Naive thymus-derived CD4-positive, alpha-beta T cell (primary cell): ENCODE results near the gene CASP9. TPM values are rescaled to one million over a fixed set of nuclear protein-coding genes. Genes with fewer than 3 reads are reported as not detected.
"Not testable (repeated sequence)": the region's sequence is repeated elsewhere in the genome, so short reads cannot be mapped to it uniquely, and the experiment has no call there.

Experiments
- ATAC-seq: fragments of 150-1000 bp; cut with Tn5 transposase; 2 replicates; pipeline ENCODE4 v1.10.0; 2021; ENCODE audit warnings: mild to moderate bottlenecking, moderate library complexity
- CTCF ChIA-PET: fragments of 350-600 bp; sonication (Branson Sonifier 250); formaldehyde crosslinking; loops from one replicate; lab custom pipeline; 2021; ENCODE audit warnings: antibody characterized with exemption; lab: Charles Lee
- POLR2A ChIA-PET: fragments of 350-600 bp; sonication (Branson Sonifier 250); formaldehyde crosslinking; loops from one replicate; lab custom pipeline; 2021; ENCODE audit warnings: antibody characterized with exemption, inconsistent platforms; lab: Charles Lee
- DNase-seq, 9 donors: peaks; one replicate each; pipeline versions ENCODE4 v3.0.0 to v3.0.0-alpha.2; 2020 to 2022; ENCODE audit warnings: mixed read lengths in 1 of 9
- H3K27ac ChIP-seq: one replicate; pipeline ENCODE4 v1.7.0; 2013; ENCODE audit warnings: mild to moderate bottlenecking, low read depth, low read length, moderate library complexity
- H3K27me3 ChIP-seq, 2 donors: one replicate each; pipeline ENCODE4 v1.7.0; 2013; ENCODE audit warnings: low read length in 2 of 2, mild to moderate bottlenecking in 2 of 2, moderate library complexity in 2 of 2; ENCODE audit not compliant: control insufficient read depth in 2 of 2, insufficient read depth in 2 of 2
- H3K36me3 ChIP-seq, 3 experiments: 1 replicate in 2 of 3; 2 replicates in 1 of 3; pipeline ENCODE4 v1.7.0; 2013; ENCODE audit warnings: low read length in 3 of 3, mild to moderate bottlenecking in 3 of 3, moderate library complexity in 1 of 3; ENCODE audit not compliant: insufficient read depth in 3 of 3, control insufficient read depth in 2 of 3
- H3K4me1 ChIP-seq, 2 donors: one replicate each; pipeline ENCODE4 v1.7.0; 2013; ENCODE audit warnings: low read length in 2 of 2, mild to moderate bottlenecking in 2 of 2, moderate library complexity in 1 of 2; ENCODE audit not compliant: control insufficient read depth in 2 of 2, insufficient read depth in 2 of 2
- H3K4me3 ChIP-seq: 2 replicates; pipeline ENCODE4 v1.7.0; 2013; ENCODE audit warnings: mild to moderate bottlenecking, low read length
- H3K9me3 ChIP-seq, 3 experiments: 1 replicate in 2 of 3; 2 replicates in 1 of 3; pipeline ENCODE4 v1.7.0; 2013; ENCODE audit warnings: low read length in 3 of 3; ENCODE audit not compliant: control insufficient read depth in 2 of 3
- H3K27ac Mint-ChIP-seq, 9 donors: one replicate each; pipeline ENCODE4 v1.8.0; 2020 to 2022; ENCODE audit warnings: mixed read lengths in 9 of 9, mild to moderate bottlenecking in 8 of 9, moderate library complexity in 5 of 9, inconsistent platforms in 2 of 9
- H3K27me3 Mint-ChIP-seq, 5 donors: one replicate each; pipeline ENCODE4 v1.8.0; 2021 to 2022; ENCODE audit warnings: mixed read lengths in 5 of 5, mild to moderate bottlenecking in 1 of 5
- H3K36me3 Mint-ChIP-seq, 5 donors: one replicate each; pipeline ENCODE4 v1.8.0; 2020 to 2022; ENCODE audit warnings: mixed read lengths in 5 of 5, mild to moderate bottlenecking in 3 of 5, inconsistent platforms in 1 of 5
- H3K4me1 Mint-ChIP-seq, 7 donors: one replicate each; pipeline ENCODE4 v1.8.0; 2020 to 2022; ENCODE audit warnings: mixed read lengths in 7 of 7, mild to moderate bottlenecking in 3 of 7, inconsistent platforms in 1 of 7
- H3K4me3 Mint-ChIP-seq, 10 donors: one replicate each; pipeline ENCODE4 v1.8.0; 2020 to 2022; ENCODE audit warnings: mild to moderate bottlenecking in 10 of 10, mixed read lengths in 10 of 10, moderate library complexity in 6 of 10, inconsistent platforms in 2 of 10
- H3K9me3 Mint-ChIP-seq, 11 donors: one replicate each; pipeline ENCODE4 v1.8.0; 2020 to 2022; ENCODE audit warnings: mixed read lengths in 11 of 11, mild to moderate bottlenecking in 4 of 11, inconsistent platforms in 1 of 11, moderate library complexity in 1 of 11
- intact Hi-C, 2 donors: fragments of 100-400 bp; cut with micrococcal nuclease; formaldehyde crosslinking; loops; one replicate each; pipeline ENCODE4 v1.15.1; 2023
- polyA plus RNA-seq, 2 donors: library from polyadenylated mRNA; unstranded; fragments of 300-500 nt; fragmentation: Illumina TruSeq; gene quantifications; one replicate each; pipeline ENCODE4 v1.2.3, GENCODE V29; 2021
- total RNA-seq, 6 experiments: library from RNA in 5 of 6; stranded (reverse) in 5 of 6; gene quantifications; 1 replicate in 5 of 6; 2 replicates in 1 of 6; pipeline ENCODE4 v1.2.3 and lab custom pipeline; 2021 to 2026

CASP9 gene
- total and polyA plus RNA-seq, 7 experiments from 2014 or later: 9.0 to 22.2 (median 15.2) TPM

DNA sequence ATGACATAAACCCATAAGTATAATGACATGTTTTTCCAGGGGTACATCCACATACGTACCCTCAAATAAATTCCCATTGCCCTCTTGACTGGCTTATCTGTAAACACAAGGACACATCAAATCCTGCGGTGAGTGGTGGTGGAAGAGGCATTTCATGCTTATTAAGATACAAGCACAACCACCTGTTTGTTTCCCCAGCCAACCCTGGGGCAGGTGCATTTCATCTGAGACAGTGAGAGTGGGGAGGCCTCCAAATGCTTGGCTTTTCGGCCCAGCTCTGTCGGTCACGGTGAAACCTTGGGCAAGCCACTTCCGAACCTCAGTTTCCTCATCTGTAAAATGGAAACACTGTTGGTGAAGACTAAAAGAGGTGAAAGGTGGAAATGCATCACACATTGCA is 39.6 kb downstream of the CASP9 start:
- intact Hi-C loops, H3K27me3 ChIP-seq, POLR2A ChIA-PET, H3K27me3 Mint-ChIP-seq, H3K4me3 Mint-ChIP-seq, H3K9me3 ChIP-seq, H3K9me3 Mint-ChIP-seq, CTCF ChIA-PET, DNase-seq, H3K4me3 ChIP-seq, ATAC-seq, H3K27ac Mint-ChIP-seq, H3K4me1 ChIP-seq, H3K27ac ChIP-seq, H3K36me3 ChIP-seq, H3K4me1 Mint-ChIP-seq: not testable (repeated sequence)
- H3K36me3 Mint-ChIP-seq: peaks cover 0 to 35% (median 21%) of the 10 kb centered on the region in 5 donors

- ATAC-seq (no peak), DNase-seq (no peak)
- peaks cover 0 to 31% (median 18%) of the 10 kb centered on the region in 5 donors for H3K36me3 Mint-ChIP-seq
- no peaks in the 10 kb centered on the region for H3K4me1 ChIP-seq
- H3K4me3 Mint-ChIP-seq: no peak overlapping the region
- H3K27me3 ChIP-seq: no peaks in the 10 kb centered on the region
- intact Hi-C loops: no loop called here
- H3K36me3 ChIP-seq: peaks cover 0 to 6% (median 0%) of the 10 kb centered on the region in 3 experiments
- POLR2A ChIA-PET: no interaction called here
- no peaks in the 10 kb centered on the region for H3K9me3 Mint-ChIP-seq
- no peak overlapping the region for H3K27ac ChIP-seq
- no peaks in the 10 kb centered on the region for H3K4me1 Mint-ChIP-seq
- no peaks in the 10 kb centered on the region for H3K27me3 Mint-ChIP-seq
- H3K4me3 ChIP-seq: no peak overlapping the region
- CTCF ChIA-PET: no interaction called here
- H3K9me3 ChIP-seq: no peaks in the 10 kb centered on the region
- H3K27ac Mint-ChIP-seq: no peak overlapping the region
Observed at GRCh38 chr1:15483971-15484370, 40.0 kb downstream of the CASP9 start.

DNA sequence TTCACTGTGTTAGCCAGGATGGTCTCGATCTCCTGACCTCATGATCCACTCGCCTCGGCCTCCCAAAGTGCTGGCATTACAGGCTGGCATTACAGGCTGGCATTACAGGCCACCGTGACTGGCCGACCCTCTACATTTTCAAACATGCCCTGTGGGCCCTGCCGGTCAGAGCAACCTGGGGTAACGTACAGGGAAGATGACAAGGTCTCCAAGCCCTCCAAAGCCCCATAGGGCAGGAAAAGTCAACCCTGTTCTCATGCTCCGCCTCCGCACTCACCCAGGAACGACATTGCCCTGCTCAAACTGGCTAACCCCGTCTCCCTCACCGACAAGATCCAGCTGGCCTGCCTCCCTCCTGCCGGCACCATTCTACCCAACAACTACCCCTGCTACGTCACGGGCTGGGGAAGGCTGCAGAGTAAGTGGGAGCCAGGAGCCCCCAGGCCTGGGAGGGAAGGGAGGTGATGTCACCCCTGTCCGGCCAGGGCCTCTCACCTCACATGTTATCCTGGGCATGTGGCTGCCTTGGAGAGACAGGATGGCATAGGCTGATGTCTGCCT is 41.0 kb downstream of the CASP9 start:
- H3K27ac ChIP-seq, POLR2A ChIA-PET: not testable (repeated sequence)

GRCh38 chr1:15482455-15482854 is 41.6 kb downstream of the CASP9 start:
- H3K27ac ChIP-seq, POLR2A ChIA-PET, H3K4me1 ChIP-seq, H3K9me3 Mint-ChIP-seq, H3K36me3 ChIP-seq, intact Hi-C loops, H3K4me3 Mint-ChIP-seq, H3K9me3 ChIP-seq, H3K4me3 ChIP-seq, H3K27me3 Mint-ChIP-seq, CTCF ChIA-PET, H3K27me3 ChIP-seq, H3K4me1 Mint-ChIP-seq, DNase-seq, ATAC-seq, H3K27ac Mint-ChIP-seq: not testable (repeated sequence)
- peaks cover 0 to 25% (median 14%) of the 10 kb centered on the region in 5 donors for H3K36me3 Mint-ChIP-seq

More for the DNA sequence above, 41.0 kb downstream of the CASP9 start:
- H3K9me3 ChIP-seq, H3K4me3 Mint-ChIP-seq, intact Hi-C loops, H3K27ac Mint-ChIP-seq, H3K4me3 ChIP-seq, H3K27me3 ChIP-seq, CTCF ChIA-PET, H3K4me1 Mint-ChIP-seq, H3K27me3 Mint-ChIP-seq, H3K36me3 ChIP-seq, H3K9me3 Mint-ChIP-seq, ATAC-seq, H3K4me1 ChIP-seq, DNase-seq: not testable (repeated sequence)
- H3K36me3 Mint-ChIP-seq: peaks cover 0 to 25% (median 14%) of the 10 kb centered on the region in 5 donors

DNA sequence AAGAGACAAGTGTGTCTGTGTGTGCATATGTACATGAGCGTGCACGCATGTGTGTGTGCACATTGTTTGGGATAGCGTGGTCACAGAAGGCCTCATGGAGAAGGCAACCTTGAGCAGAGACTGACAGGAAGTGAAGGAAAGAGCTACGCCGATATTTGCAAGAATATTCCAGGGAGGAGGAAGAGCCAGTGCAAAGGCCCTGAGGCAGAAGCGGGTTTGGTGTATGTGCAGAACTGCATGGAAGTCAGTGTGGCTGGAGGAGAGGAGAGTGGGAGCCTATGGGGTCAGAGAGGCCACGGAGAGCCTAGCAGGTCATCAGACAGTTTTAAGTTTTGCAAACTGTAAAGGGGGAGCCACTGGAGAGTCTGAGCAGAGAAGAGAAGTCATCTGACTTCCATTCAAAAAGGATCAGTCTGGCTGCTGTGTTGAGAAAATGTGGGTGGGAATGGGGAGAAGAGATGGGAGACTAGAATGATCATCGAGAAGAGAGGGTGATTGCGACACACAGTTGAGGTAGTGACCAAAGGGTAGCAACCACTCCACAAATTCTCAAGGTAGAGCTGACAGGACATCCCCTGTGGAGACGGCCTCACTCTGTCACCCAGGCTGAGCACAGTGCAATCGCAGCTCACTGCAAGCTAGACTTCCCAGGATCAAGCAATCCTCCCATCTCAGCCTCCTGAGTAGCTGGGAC is 44.2 kb downstream of the CASP9 start:
- no peak overlapping the region for H3K4me3 ChIP-seq
- H3K27me3 ChIP-seq: no peaks in the 10 kb centered on the region
- peaks cover 0 to 4% (median 0%) of the 10 kb centered on the region in 5 donors for H3K36me3 Mint-ChIP-seq
- ATAC-seq: no peak
- H3K27ac Mint-ChIP-seq: no peak overlapping the region
- no peaks in the 10 kb centered on the region for H3K9me3 Mint-ChIP-seq
- no peaks in the 10 kb centered on the region for H3K9me3 ChIP-seq
- ChIA-PET CTCF (no interaction called here), POLR2A (no interaction called here)
- no peak for DNase-seq
- no peak overlapping the region for H3K27ac ChIP-seq
- no peaks in the 10 kb centered on the region for H3K36me3 ChIP-seq
- no peaks in the 10 kb centered on the region for H3K4me1 ChIP-seq
- intact Hi-C loops: no loop called here
- H3K27me3 Mint-ChIP-seq: no peaks in the 10 kb centered on the region
- H3K4me3 Mint-ChIP-seq: no peak overlapping the region
- H3K4me1 Mint-ChIP-seq: peaks cover 0 to under 1% (median 0%) of the 10 kb centered on the region in 7 donors

GRCh38 chr1:15477646-15478212 is 46.3 kb downstream of the CASP9 start:
- no peaks in the 10 kb centered on the region for H3K4me1 ChIP-seq
- H3K27me3 Mint-ChIP-seq: no peaks in the 10 kb centered on the region
- H3K36me3 ChIP-seq: no peaks in the 10 kb centered on the region
- ATAC-seq: no peak
- no peak overlapping the region for H3K27ac Mint-ChIP-seq
- CTCF ChIA-PET: no interaction called here
- no peak for DNase-seq
- H3K9me3 Mint-ChIP-seq: no peaks in the 10 kb centered on the region
- POLR2A ChIA-PET: no interaction called here
- no peaks in the 10 kb centered on the region for H3K9me3 ChIP-seq
- H3K27ac ChIP-seq: no peak overlapping the region
- no peaks in the 10 kb centered on the region for H3K27me3 ChIP-seq
- peaks cover 0 to 1% (median 0%) of the 10 kb centered on the region in 7 donors for H3K4me1 Mint-ChIP-seq
- intact Hi-C loops: no loop called here
- no peak overlapping the region for H3K4me3 ChIP-seq
- no peak overlapping the region for H3K4me3 Mint-ChIP-seq
- no peaks in the 10 kb centered on the region for H3K36me3 Mint-ChIP-seq

- Mint-ChIP-seq H3K36me3 (no peaks in the 10 kb centered on the region), H3K4me1 (peaks cover 0 to 1% (median 0%) of the 10 kb centered on the region in 7 donors), H3K27ac (no peak overlapping the region), H3K27me3 (no peaks in the 10 kb centered on the region), H3K4me3 (no peak overlapping the region), H3K9me3 (no peaks in the 10 kb centered on the region)
- no peaks in the 10 kb centered on the region for H3K9me3 ChIP-seq
- ATAC-seq (no peak), DNase-seq (no peak)
- H3K4me1 ChIP-seq: no peaks in the 10 kb centered on the region
- H3K27me3 ChIP-seq: no peaks in the 10 kb centered on the region
- CTCF ChIA-PET: no interaction called here
- no peak overlapping the region for H3K27ac ChIP-seq
- POLR2A ChIA-PET: no interaction called here
- no peak overlapping the region for H3K4me3 ChIP-seq
- H3K36me3 ChIP-seq: no peaks in the 10 kb centered on the region
- intact Hi-C loops: no loop called here
Observed at GRCh38 chr1:15476927-15477326, 47.1 kb downstream of the CASP9 start.
